Epithelial cell of prostate (primary cell): ENCODE data around the gene CTCF.

Experiments
- DNase-seq: peaks from one replicate; pipeline ENCODE4 v3.0.0-alpha.2; 2011; ENCODE audit warnings: low read depth, low spot score
- H3K27ac ChIP-seq: fragments of 450-650 bp; 2 replicates; pipeline ENCODE4 v1.5.1; 2017; ENCODE audit warnings: mild to moderate bottlenecking

Gene CTCF

DNA sequence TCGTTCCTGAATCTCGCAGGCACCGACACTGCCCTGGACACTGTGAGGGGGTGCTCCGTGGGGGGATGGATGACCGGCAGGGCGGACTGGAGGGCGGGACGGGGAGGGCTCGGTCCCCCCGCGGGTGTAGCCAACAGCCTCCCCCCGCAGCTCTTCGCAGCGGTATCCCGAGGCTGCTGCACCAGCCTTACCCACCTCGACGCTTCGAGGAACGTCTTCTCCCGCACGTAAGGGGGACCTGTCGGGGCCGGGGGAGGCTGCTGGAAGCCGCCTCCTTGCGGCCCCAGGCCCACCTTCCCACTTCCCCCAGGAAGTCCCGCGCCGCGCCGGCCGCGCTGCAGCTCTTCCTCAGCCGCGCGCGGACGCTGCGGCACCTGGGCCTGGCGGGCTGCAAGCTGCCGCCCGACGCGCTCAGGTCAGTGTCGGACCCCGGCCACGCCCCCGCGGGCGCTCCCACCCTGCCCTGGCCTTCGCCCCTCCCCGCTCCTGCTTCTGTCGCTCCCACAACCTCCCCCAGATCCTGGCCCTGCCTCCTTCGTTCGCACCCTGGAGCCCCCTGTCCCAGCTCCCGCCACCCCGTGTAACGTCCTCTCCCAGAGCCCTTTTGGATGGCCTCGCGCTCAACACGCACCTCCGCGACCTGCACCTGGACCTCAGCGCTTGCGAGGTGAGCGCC lies 85.9 kb downstream of the CTCF start:
- no peak for DNase-seq
- no peak overlapping the region for H3K27ac ChIP-seq

DNA sequence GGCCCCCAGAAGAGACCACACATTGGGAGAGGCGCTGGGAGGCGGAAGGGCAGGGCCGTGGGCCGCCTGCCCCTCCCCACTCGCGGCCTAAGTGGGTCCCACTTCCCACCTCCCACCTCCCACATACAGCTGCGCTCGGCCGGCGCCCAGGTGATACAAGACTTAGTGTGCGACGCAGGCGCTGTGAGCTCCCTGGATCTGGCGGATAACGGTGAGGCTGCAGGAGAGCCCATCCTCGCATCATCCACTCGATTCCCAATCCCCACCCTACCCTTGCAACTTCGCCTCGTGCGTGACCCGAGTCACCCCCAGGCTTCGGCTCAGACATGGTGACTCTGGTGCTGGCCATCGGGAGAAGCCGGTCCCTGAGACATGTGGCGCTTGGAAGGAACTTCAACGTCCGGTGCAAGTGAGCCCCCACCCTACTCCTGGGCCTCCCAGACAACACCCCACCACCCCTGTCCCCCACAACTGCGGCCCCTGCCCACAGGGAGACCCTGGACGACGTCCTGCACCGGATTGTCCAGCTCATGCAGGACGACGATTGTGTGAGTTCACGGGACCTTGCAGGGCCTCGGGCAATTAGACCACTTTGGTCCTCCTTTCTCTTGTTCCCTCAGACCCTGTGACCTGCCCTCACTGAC lies 86.6 kb downstream of the CTCF start:
- H3K27ac ChIP-seq: no peak overlapping the region

DNA sequence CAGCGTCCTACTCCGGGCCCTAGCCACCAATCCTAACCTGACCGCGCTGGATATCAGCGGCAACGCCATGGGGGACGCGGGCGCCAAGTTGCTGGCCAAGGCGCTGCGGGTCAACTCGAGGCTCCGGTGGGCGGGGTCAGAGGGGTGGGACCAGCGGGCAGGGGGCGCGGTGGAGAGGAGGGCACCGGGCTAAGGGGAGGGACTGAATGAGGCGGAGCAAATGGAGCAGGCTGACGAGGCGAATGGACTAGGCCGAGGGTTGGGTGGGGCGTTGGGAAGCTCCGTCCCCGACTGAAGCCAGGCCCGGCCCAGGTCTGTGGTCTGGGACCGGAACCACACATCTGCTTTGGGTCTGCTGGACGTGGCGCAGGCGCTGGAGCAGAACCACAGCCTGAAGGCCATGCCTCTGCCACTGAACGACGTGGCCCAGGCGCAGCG lies 87.2 kb downstream of the CTCF start:
- no peak overlapping the region for H3K27ac ChIP-seq
- DNase-seq: no peak

More for the DNA sequence above, 86.6 kb downstream of the CTCF start:
- DNase-seq: no peak

DNA sequence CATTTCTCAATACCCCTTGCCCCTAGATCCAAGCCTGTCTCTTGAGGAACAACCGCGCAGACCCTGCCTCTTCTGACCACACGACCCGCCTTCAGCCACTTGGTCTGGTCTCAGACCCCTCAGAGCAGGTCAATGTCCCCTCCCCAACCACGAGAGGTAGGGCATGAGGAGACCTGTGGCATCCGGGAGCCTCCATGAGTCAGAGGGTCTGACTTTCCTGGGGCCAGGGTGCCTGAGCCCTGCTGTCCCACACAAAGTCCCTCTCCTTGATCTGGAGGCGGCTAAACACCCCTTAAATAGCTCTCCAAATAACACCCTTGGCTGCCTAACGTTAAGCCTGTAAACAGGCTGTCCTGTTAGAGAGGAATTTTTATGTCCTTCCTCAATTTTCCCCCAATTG lies 87.7 kb downstream of the CTCF start:
- no peak for DNase-seq
- no peak overlapping the region for H3K27ac ChIP-seq

DNA sequence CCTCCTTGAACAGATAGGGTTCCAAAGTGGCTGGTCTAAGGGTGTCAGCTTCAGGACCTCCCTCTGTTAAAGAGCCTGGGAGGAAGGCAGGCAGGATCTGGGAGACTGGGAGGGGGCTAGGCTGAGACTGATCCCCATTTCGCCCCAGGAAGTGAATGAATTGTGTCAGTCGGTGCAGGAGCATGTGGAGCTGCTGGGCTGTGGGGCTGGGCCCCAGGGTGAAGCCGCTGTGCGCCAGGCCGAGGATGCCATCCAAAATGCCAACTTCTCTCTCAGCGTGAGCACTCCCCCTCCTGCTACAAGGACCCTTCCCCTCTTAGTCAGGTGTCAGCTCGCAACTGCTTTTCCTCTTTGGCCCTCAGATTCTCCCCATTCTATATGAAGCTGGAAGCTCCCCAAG lies 88.7 kb downstream of the CTCF start:
- no peak overlapping the region for H3K27ac ChIP-seq
- DNase-seq: no peak

DNA sequence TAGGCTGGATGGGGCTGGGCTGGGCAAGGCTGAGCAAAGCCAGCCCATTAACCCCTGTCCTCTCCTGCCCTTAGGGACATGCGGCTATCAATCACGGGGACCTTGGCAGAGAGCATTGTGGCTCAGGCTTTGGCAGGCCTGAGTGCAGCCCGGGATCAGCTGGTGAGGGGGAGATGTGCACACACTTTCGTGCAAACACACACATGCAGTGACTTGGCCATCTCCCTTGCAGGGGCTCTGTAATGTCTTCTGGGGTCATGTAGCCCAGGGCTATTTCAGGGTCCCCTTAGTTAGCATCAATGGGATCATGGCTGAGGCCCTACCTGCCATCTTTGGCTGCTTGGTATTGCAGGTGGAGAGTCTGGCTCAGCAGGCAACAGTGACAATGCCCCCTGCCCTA lies 89.5 kb downstream of the CTCF start:
- H3K27ac ChIP-seq: no peak overlapping the region
- no peak for DNase-seq

DNA sequence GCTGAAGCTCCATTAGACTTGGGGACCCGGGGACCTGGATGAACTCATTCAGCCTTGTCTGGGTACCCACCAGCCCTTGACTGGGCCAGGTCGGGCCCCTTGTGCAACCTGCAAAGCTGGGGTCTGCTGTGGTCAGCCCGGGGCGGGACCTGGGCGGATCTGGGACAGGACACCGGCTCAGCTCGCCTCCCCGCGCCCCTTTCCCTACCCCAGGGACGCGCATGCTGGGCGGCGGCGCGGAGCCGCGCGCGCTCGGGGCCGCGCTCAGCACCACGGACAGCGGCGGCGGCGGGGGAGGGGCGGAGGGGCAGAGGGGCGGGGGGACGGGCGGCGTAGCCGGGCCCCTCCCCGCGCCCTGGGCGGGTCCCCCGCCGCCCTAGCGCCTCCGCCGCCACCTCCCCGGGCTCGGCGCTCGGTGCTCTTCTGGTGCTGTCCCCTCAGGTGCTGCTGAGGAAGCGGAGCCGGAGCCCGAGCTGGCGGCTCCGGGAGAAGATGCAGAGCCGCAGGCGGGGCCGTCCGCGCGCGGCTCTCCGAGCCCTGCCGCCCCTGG lies 90.3 kb downstream of the CTCF start:
- no peak overlapping the region for H3K27ac ChIP-seq
- DNase-seq: no peak

DNA sequence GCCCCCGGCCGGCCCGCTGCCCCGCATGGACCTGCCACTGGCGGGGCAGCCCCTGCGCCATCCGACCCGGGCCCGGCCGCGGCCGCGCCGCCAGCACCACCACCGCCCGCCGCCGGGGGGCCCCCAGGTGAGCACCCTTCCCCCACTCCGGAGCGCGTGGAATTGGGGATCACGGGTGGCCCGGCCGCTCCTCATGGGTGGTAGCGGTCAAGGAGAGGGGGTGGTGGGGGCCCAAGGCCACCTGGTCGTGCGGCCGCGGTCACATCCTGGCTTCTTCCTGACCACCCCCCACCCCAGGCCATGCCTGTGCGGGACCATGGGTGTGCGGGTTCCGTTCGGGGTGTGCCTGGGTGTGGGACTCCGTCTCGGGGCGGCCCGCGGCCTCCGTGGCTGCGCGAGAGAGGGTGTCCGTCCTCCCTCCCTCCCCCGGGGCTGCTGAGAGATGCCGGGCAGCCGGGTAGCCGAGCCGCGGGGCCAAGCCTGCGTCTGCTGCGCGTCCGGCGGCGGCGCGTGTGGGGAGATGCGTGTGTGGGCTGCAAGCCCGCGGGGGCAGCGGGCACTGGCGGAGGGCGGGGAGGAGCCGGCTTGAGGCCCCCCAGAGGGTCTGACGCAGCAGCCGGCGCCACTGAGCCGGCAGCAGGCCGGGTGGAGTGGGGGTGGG lies 90.9 kb downstream of the CTCF start:
- DNase-seq: no peak
- H3K27ac ChIP-seq: no peak overlapping the region

DNA sequence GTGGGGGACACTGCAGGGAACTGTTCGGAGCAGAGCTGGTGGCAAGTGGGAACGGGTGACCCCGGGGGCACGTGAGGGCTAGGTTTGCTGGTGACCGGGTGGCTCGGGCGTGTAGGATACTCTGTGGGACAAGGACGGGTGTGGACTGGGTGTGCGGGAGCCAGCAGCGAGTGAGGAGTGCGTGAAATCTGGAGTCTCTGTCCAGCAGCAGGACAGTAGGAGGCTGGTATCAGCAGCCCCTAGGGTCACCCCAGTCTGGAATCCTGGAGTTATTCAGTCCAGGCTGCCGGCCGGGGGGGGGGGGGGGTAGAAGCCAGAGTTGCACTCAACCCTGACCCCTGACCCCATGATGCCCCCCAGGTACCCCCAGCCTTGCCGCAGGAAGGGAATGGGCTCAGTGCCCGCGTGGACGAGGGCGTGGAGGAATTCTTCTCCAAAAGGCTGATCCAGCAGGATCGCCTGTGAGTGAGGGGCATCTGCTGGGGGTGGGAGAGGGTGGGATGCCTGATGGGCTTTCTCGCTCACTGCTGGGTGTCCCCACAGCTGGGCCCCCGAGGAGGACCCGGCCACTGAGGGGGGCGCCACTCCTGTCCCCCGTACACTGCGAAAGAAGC lies 91.6 kb downstream of the CTCF start:
- no peak overlapping the region for H3K27ac ChIP-seq
- no peak for DNase-seq

DNA sequence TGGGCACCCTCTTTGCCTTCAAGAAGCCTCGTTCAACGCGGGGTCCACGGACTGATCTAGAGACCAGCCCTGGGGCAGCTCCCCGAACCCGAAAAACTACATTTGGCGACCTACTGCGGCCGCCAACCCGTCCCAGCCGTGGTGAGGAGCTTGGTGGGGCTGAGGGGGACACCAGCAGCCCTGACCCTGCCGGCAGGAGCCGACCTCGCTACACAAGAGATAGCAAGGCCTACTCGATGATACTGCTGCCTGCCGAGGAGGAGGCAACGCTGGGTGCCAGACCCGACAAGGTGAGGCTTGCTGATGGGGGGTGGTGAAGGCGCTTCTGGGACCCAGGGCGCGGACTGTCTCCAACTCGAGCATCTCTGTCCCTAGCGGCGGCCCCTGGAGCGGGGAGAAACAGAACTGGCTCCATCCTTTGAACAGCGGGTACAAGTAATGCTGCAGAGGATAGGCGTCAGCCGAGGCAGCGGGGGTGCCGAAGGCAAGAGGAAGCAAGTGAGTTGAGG lies 92.1 kb downstream of the CTCF start:
- DNase-seq: no peak
- H3K27ac ChIP-seq: no peak overlapping the region

DNA sequence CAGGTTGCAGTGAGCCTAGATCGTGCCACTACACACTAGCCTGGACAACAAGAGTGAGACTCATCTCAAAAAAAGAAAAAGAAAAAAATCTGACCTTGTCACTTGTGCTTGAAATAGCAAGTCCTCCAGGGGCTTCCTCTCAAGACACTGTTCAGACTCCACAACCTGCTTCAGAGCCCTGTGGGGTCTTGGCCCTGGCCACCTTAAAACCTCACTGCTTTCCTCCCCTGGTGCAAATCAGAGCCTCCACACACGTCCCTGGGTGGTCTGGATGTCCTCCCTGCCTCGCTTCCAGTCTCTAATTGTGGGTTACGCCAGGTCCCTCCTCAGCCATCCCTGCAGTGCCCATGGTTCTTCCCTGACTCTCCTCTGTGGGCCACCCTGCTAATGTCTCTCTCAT lies 93.0 kb downstream of the CTCF start:
- H3K27ac ChIP-seq: no peak overlapping the region
- no peak for DNase-seq

DNA sequence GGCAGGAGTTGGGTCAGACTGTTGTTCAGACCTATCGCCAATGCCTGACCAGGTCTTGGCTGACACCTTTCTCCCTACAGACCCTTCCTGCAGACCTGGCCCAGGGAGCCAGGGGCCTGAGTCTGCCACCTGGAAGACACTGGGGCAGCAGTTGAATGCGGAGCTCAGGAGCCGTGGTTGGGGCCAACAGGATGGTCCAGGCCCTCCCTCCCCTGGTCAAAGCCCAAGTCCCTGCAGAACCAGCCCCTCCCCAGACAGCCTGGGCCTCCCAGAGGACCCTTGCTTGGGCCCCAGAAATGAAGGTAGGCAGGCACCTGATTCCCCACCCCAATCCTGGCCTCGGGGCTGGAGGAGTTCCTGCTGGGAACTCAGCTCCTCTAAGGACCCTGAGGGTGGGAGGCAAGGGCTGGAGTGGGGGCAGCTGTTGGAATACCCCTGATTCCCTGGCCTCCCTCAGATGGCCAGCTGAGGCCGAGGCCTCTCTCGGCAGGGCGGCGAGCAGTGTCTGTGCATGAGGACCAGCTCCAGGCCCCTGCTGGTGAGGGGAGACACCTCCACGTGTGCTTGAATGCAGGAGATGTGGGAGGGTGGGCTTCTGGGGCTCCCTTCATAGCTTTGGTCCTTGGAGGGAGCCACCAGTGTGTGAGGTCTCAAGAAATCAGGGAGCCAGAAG lies 94.2 kb downstream of the CTCF start:
- no peak for DNase-seq
- no peak overlapping the region for H3K27ac ChIP-seq

DNA sequence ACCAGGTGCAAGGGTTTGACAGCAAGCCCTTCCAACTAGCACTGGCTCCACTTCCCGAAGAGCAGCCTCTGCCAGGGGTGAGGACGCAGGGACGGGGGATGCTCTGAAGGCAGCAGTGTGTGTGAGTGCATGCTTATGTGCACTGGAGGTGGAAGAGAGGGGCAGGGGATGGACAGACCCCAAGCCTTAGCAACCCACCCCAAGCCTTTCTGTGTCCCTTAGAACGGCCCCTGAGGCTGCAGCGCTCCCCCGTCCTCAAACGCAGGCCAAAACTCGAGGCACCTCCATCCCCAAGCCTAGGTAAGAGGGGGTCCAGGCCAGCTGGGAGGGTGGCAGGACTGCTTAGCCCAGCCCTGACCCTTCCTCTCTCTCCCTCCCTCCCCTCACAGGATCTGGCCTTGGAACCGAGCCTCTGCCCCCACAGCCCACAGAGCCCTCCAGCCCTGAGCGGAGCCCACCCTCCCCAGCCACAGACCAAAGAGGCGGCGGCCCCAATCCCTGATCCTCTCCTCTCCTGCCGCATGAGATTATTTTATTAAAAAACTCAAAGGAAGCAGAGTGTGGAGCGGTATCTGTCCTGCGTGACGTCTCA lies 94.8 kb downstream of the CTCF start:
- H3K27ac ChIP-seq: no peak overlapping the region
- no peak for DNase-seq

DNA sequence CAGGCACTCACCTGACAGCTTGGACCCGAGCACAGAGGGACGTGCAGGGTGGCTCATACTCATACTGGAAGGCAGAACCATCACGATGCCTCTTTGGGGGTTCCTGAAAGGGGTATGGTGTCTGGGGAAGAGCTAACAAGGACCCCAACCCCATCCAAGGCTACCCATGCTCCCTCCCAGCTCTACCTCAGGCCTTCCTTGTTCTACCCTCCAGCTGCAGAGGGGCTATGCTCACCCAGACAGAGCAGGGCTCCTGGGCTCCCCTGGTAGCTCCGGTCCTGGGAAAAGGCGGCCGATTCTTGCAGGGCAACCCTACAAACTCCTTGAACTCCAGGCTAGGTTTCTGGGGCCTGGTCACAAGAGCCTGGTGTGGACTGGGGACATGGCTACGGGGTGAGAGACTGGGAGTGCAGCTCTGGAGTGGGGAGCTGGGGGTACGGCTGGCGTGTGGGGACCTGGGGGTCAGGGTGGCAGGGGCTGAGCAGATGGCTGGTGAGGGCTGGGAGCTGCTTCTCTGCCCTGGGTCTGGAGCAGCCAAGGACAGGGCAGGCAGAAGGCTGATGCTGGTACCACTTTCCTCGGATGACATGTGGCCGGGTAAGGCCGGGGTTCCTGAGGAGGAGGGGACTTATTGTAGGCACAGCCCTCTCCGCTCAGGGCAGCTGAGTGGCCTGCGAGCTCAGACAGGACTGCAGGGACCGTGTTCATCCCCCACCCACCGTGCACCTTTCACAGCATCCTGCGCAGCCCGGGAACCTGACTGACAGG lies 95.6 kb downstream of the CTCF start:
- no peak for DNase-seq
- H3K27ac ChIP-seq: no peak overlapping the region

DNA sequence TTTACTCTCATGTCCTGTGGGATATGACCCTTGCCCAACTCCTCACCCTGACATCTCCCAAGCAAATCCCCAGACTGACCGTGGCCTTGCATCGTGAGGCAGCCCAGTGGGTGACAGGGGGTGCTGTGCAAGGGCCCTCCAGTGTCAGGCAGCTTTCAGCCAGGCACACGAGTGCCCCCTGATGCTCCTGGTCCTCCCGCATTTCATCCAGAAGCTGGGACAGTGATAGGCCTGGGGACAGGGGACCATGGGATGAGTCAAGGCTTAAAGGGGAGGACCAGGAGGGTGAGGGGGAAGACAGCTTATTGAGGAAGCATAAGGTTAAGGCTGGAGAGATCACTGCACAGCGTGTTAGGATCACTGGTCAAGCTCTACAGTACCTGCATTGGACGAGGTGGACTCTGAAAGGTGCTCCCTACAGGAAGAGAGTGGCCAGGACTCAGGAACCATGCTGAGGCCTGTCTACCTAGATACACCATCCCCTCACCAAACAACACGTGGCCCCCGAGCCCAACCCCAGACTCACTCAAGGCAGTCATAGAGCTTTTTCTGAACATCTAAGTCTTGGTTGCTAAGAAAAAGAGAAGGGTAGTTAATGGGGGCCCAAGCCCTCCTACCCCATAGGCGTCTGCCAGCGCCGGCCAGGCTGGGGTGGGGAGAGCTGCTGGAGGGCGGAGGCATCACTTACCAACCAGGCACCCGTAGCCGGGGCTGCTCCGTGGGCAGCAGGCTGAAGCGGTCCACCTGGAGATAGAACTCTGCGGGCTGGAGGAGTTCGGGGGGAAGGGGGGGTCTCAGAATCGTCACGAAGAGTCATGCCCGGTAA lies 96.7 kb downstream of the CTCF start:
- DNase-seq: no peak
- H3K27ac ChIP-seq: no peak overlapping the region

DNA sequence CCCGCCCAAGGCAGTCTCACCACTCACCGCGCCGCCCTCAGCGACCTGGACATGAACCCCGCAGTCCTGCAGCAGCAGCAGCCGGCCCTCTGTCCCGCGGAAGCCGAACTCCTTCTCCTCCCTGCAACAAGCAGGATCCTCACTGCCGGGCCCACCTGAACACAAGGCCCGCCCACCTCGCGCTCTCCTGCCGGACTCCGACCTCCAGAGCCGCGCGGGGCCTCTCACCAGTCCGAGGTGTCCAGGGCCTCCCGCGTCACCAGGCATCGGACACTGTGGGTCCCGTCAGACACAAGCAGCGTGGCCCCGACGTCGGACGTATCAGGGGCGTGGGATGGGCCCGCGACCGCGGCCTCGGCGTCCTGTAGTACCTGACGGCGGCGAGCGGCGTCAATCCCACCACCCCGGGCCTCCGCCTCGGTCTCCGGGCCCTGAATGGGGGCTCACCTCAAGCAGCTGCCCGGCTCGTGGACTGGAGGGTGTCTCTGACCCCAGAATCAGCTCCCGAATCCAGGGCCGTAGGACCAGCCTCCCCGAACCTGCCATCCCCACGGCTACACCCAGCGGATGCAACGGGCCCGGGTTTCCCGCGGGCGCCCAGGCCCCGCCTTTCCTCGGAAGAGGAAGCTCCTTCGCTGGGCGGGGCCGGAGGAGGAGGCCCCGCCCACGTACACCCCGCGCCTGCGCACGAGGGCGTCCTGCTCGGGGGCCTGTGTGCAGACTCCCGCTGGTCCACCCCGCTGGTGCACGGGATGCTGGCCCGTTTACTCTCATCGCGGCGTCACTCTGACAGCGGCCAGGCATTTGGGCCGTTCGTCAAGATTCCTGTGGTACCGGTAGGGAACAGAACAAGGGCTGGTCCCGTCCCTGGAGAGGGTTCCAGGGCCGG lies 97.6 kb downstream of the CTCF start, which contains the start of gene ACD:
TSS of gene ACD (minus strand) at position 586 of the 889 bp plus-strand sequence. CDS start at position 546, 40 bp downstream.
- DNase-seq: peak; percentile 26
- H3K27ac ChIP-seq: peak within 1 kb of the TSS; percentile 60

DNA sequence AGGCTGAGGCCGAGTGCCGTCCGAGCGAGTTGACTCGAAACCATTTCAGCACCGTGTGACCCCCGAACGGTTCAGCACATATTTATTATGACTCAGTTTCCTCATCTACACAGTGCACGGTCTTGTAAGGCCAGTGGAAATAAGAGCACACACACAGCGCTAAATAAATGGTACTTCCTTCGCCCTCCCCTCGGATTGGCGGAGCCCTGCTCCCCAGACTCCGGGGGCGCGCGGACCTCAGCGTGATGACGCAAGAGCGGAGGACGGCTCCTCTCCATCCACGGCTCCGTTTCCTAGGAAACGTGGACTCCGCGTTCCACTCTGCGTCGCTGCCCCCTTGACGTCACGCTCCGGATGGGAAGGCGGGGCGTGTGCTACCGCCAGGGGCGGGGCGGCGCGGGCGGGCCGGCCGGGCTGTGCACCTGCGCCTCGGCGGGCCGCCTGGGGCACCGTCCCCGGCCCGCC lies 98.3 kb downstream of the CTCF start, which contains the start of gene PARD6A:
TSS of gene PARD6A (plus strand) at position 397 of the 465 bp plus-strand sequence. CDS start 79 bp downstream, outside the sequence.
- peak; percentile 41 for DNase-seq
- peak within 1 kb of the TSS; percentile 60 for H3K27ac ChIP-seq
